NCI-H2029 treated with DMSO at 0.1 percent for 48 hours (cell line): ENCODE results near the gene CTSC.
"Not testable (repeated sequence)": the region's sequence is repeated elsewhere in the genome, so short reads cannot be mapped to it uniquely, and the experiment has no call there.

Source experiments
- DNase-seq: peaks from one replicate; lab custom pipeline; 2025; lab: John Stamatoyannopoulos, UW

CTSC gene

GRCh38 chr11:88352139-88352538 lies 14.6 kb upstream of the CTSC start:
- DNase-seq: no peak

- DNase-seq: no peak
Observed at GRCh38 chr11:88348870-88349269, 11.3 kb upstream of the CTSC start.

GRCh38 chr11:88345949-88346348 lies 8.4 kb upstream of the CTSC start:
- no peak for DNase-seq

- DNase-seq: no peak
Observed at GRCh38 chr11:88345408-88345807, 7.9 kb upstream of the CTSC start.

- DNase-seq: no peak
Observed at GRCh38 chr11:88344869-88345268, 7.3 kb upstream of the CTSC start.

GRCh38 chr11:88341522-88342251 lies 4.2 kb upstream of the CTSC start:
- no peak for DNase-seq

GRCh38 chr11:88340366-88340935 lies 2.9 kb upstream of the CTSC start:
- no peak for DNase-seq

GRCh38 chr11:88337987-88338668 lies 592 bp upstream of the CTSC start:
- DNase-seq: peak; percentile 46

- DNase-seq: no peak
Observed at GRCh38 chr11:88335284-88335683, 2.3 kb downstream of the CTSC start.

- DNase-seq: no peak
Observed at GRCh38 chr11:88333862-88334261, 3.7 kb downstream of the CTSC start.

GRCh38 chr11:88332851-88333250 lies 4.7 kb downstream of the CTSC start:
- no peak for DNase-seq

GRCh38 chr11:88330826-88331428 lies 6.6 kb downstream of the CTSC start:
- DNase-seq: no peak

GRCh38 chr11:88329563-88330250 lies 7.8 kb downstream of the CTSC start:
- DNase-seq: no peak

- no peak for DNase-seq
Observed at GRCh38 chr11:88327462-88328143, 9.9 kb downstream of the CTSC start.

- no peak for DNase-seq
Observed at GRCh38 chr11:88327061-88327460, 10.5 kb downstream of the CTSC start.

GRCh38 chr11:88326099-88326498 lies 11.4 kb downstream of the CTSC start:
- no peak for DNase-seq

- DNase-seq: no peak
Observed at GRCh38 chr11:88324562-88325345, 12.8 kb downstream of the CTSC start.

- not testable (repeated sequence) for DNase-seq
Observed at GRCh38 chr11:88322881-88323280, 14.7 kb downstream of the CTSC start.

- DNase-seq: not testable (repeated sequence)
Observed at GRCh38 chr11:88321412-88321811, 16.1 kb downstream of the CTSC start.

GRCh38 chr11:88320149-88320559 lies 17.4 kb downstream of the CTSC start:
- no peak for DNase-seq

GRCh38 chr11:88318017-88318416 lies 19.5 kb downstream of the CTSC start:
- DNase-seq: no peak
